Endothelial cell of umbilical vein (primary cell): ENCODE measurements around the gene CLIP3. TPM values are rescaled to one million over a fixed set of nuclear protein-coding genes. Genes with fewer than 3 reads are reported as not detected.

Source experiments
- BruUV-seq: library from RNA; stranded (reverse); fragments of 400-500 nt; replicated peaks from 2 replicates; lab custom pipeline; 2021; lab: Mats Ljungman, UMichigan
- CTCF ChIA-PET: fragments of 300-600, 350-600 bp; sonication (Branson Sonifier 250); formaldehyde crosslinking; loops from one replicate; lab custom pipeline; 2021; ENCODE audit warnings: antibody characterized with exemption, inconsistent platforms; lab: Charles Lee
- POLR2A ChIA-PET: fragments of 300-600, 350-600 bp; sonication (Branson Sonifier 250); formaldehyde crosslinking; loops from one replicate; lab custom pipeline; 2021; ENCODE audit warnings: antibody characterized with exemption, inconsistent platforms; lab: Charles Lee
- DNase-seq: peaks from one replicate; pipeline ENCODE4 v3.0.0-alpha.2; 2011; ENCODE audit warnings: low read depth, low spot score
- FAIRE-seq: peaks from 2 replicates; lab custom pipeline; 2011; peaks lifted over from hg19 to GRCh38; lab: Jason Lieb, UNC
- H2AFZ ChIP-seq: 2 replicates; pipeline ENCODE4 v1.6.0; 2012; ENCODE audit warnings: low read depth, low read length, control low read depth, inconsistent platforms
- H3K27ac ChIP-seq: 2 replicates; pipeline ENCODE4 v1.5.1; 2011; ENCODE audit warnings: low read depth, mild to moderate bottlenecking, control low read depth, low read length, moderate library complexity; ENCODE audit not compliant: insufficient read depth
- H3K27me3 ChIP-seq, 2 experiments: 2 replicates each; pipeline versions ENCODE4 v1.6.0 to v1.6.1; 2011; ENCODE audit warnings: low read length in 2 of 2, mixed read lengths in 1 of 2; ENCODE audit not compliant: control insufficient read depth in 2 of 2, insufficient read depth in 2 of 2
- H3K36me3 ChIP-seq, 2 experiments: 2 replicates in 1 of 2; 3 replicates in 1 of 2; pipeline ENCODE4 v1.5.1; 2011; ENCODE audit warnings: low read length in 2 of 2, mild to moderate bottlenecking in 1 of 2, moderate library complexity in 1 of 2; ENCODE audit not compliant: control insufficient read depth in 2 of 2, insufficient read depth in 2 of 2; ENCODE audit errors: extremely low read depth in 1 of 2
- H3K4me1 ChIP-seq: 3 replicates; pipeline ENCODE4 v1.5.1; 2011; ENCODE audit warnings: mild to moderate bottlenecking, low read length; ENCODE audit not compliant: control insufficient read depth, insufficient read depth; ENCODE audit errors: extremely low read depth
- H3K4me2 ChIP-seq: 2 replicates; pipeline ENCODE4 v1.6.1; 2011; ENCODE audit warnings: low read length, control low read depth, mixed read lengths; ENCODE audit not compliant: insufficient read depth
- H3K4me3 ChIP-seq, 3 experiments: fragments of 200-600 bp in 1 of 3; sonication (generic), shearing (Covaris generic) in 1 of 3; replicated peaks in 1 of 3; 2 replicates each; pipeline ENCODE4 v1.5.1; 2011 to 2016; ENCODE audit warnings: control low read depth in 3 of 3, low read length in 3 of 3, mild to moderate bottlenecking in 2 of 3, inconsistent platforms in 1 of 3, low read depth in 1 of 3, moderate library complexity in 1 of 3; ENCODE audit not compliant: insufficient read depth in 1 of 3
- H3K79me2 ChIP-seq: 2 replicates; pipeline ENCODE4 v1.6.0; 2012; ENCODE audit warnings: low read length, inconsistent platforms; ENCODE audit not compliant: control insufficient read depth, insufficient read depth
- H3K9ac ChIP-seq: replicated peaks from 2 replicates; pipeline ENCODE3; 2011; ENCODE audit warnings: low read length, control low read depth; ENCODE audit not compliant: insufficient read depth; ENCODE audit errors: extremely low read depth
- H3K9me1 ChIP-seq: replicated peaks from 3 replicates; pipeline ENCODE4 v1.6.0; 2011; ENCODE audit warnings: mild to moderate bottlenecking, low read length; ENCODE audit not compliant: control insufficient read depth, insufficient read depth; ENCODE audit errors: extremely low read depth
- H3K9me3 ChIP-seq: replicated peaks from 2 replicates; pipeline ENCODE4 v1.5.1; 2012; ENCODE audit warnings: low read length, inconsistent platforms; ENCODE audit not compliant: control insufficient read depth, insufficient read depth
- H4K20me1 ChIP-seq: replicated peaks from 2 replicates; pipeline ENCODE3; 2011; ENCODE audit warnings: mild to moderate bottlenecking, low read length; ENCODE audit not compliant: control insufficient read depth, insufficient read depth; ENCODE audit errors: extremely low read depth
- CTCF ChIP-seq, 2 donors: IDR thresholded peaks; 1 replicate in 1 of 2; 2 replicates in 1 of 2; pipeline ENCODE4 v1.5.1; 2011; ENCODE audit warnings: low read length in 2 of 2, mild to moderate bottlenecking in 2 of 2, moderate library complexity in 2 of 2, control low read depth in 1 of 2, inconsistent platforms in 1 of 2, low read depth in 1 of 2; ENCODE audit not compliant: insufficient read depth in 1 of 2; ENCODE audit errors: extremely low read depth in 1 of 2
- FOS ChIP-seq: IDR thresholded peaks from 2 replicates; pipeline ENCODE4 v1.6.1; 2011; ENCODE audit warnings: mild to moderate bottlenecking, low read length, moderate library complexity, borderline replicate concordance; ENCODE audit not compliant: insufficient read depth
- GATA2 ChIP-seq: IDR thresholded peaks from 2 replicates; pipeline ENCODE4 v1.7.0; 2011; ENCODE audit warnings: low read depth, mild to moderate bottlenecking, moderate library complexity, mixed read lengths, low read length; ENCODE audit not compliant: insufficient read length, insufficient read depth
- JUN ChIP-seq: IDR thresholded peaks from 2 replicates; pipeline ENCODE4 v1.6.1; 2011; ENCODE audit warnings: borderline replicate concordance, low read depth; ENCODE audit not compliant: insufficient read length, insufficient read depth
- MAX ChIP-seq: IDR thresholded peaks from 2 replicates; pipeline ENCODE4 v1.6.1; 2011; ENCODE audit not compliant: insufficient read depth, insufficient read length
- MYC ChIP-seq: IDR thresholded peaks from one replicate; pipeline ENCODE4 v1.6.1; 2011; ENCODE audit warnings: mild to moderate bottlenecking, low read depth, low read length
- POLR2AphosphoS5 ChIP-seq: IDR thresholded peaks from 2 replicates; pipeline ENCODE4 v1.6.1; 2012; ENCODE audit warnings: low read depth, mild to moderate bottlenecking, control low read depth, low read length, moderate library complexity; ENCODE audit not compliant: insufficient read depth
- dilution Hi-C: fragments of 300-500 bp; cut with MboI; formaldehyde crosslinking; loops from one replicate; pipeline ENCODE4 v1.15.0; 2019; ENCODE audit warnings: low sequenced_read_pairs; ENCODE audit not compliant: extremely low pct_ligation_motif_present
- intact Hi-C: fragments of 100-400 bp; cut with micrococcal nuclease; formaldehyde crosslinking; loops from one replicate; pipeline ENCODE4 v1.10.0; 2022
- polyA plus RNA-seq, 4 experiments: library from polyadenylated mRNA; depleted of rRNA in 3 of 4; stranded (reverse) in 3 of 4; unstranded in 1 of 4; fragments of >200 nt; gene quantifications; 2 replicates each; pipeline versions ENCODE4 v1.2.1 to v1.2.3, GENCODE V29; 2011 to 2012; ENCODE audit warnings: missing spikeins in 1 of 4
- total RNA-seq: library from RNA; stranded (reverse); gene quantifications from 2 replicates; pipeline ENCODE4 v1.2.3, GENCODE V29; 2021

Gene CLIP3
- total and polyA plus RNA-seq, 2 donors (not counting 3 experiments of a cell fraction or from before 2014, with no cell fraction given): 7.0 to 24.4 TPM

GRCh38 chr19:36054733-36055686 is 22.3 kb upstream of the CLIP3 start, which contains the start of gene WDR62:
TSS of gene WDR62 (plus strand) at chr19:36054897. CDS start at chr19:36054972, 75 bp downstream.
- H3K27me3 ChIP-seq: no peaks in the 10 kb centered on the region
- peak within 1 kb of the TSS; percentile 76 to 89 (median 87) for H3K4me3 ChIP-seq
- FAIRE-seq (peak; percentile 43), DNase-seq (no peak)
- POLR2A ChIA-PET: interaction anchor here (0.5 kb wide), 1 partner anchor 107 kb away, joined by 4 read pairs; no protein-coding TSS in a partner anchor
- CTCF ChIA-PET: interaction anchor here (1.0 to 1.9 kb wide), 6 partner anchors 11 to 126 kb away, joined by 3 to 6 read pairs (median 4); partner anchors contain the start of genes ALKBH6, POLR2I and TBCB
- no peaks in the 10 kb centered on the region for H4K20me1 ChIP-seq
- peak within 1 kb of the TSS; percentile 79 for H3K27ac ChIP-seq
- peak within 1 kb of the TSS; percentile 98 for H2AFZ ChIP-seq
- intact Hi-C loops (loop anchor here (1.0 kb wide), 8 partner anchors 15 to 297 kb away; partner anchors contain the start of genes ALKBH6, CLIP3, PROSER3 and SDHAF1), dilution Hi-C loops (no loop called here)
- no peaks in the 10 kb centered on the region for H3K36me3 ChIP-seq
- no peaks in the 10 kb centered on the region for H3K9me3 ChIP-seq
- peak within 1 kb of the TSS; percentile 80 for H3K9ac ChIP-seq
- TF ChIP-seq POLR2AphosphoS5 (peak; percentile 35), JUN (no peak), MAX (no peak), FOS (no peak), GATA2 (no peak), CTCF (IDR thresholded peaks at IDR 0.05; ENCODE audit: extremely low read depth in 1 of 2, insufficient read depth in 1 of 2, low read depth in 1 of 2, low read length in 2 of 2) (no peak), MYC (no peak)
- peaks cover 21% of the 10 kb centered on the region for H3K79me2 ChIP-seq
- H3K4me1 ChIP-seq: peaks cover 16% of the 10 kb centered on the region
- peak within 1 kb of the TSS; percentile 99 for H3K4me2 ChIP-seq
- H3K9me1 ChIP-seq: no peaks in the 10 kb centered on the region
- no TSS peak for BruUV-seq
